GM19023 (cell line): ENCODE measurements around the gene METTL21C.

Experiments
- ATAC-seq: cut with Tn5 transposase; IDR thresholded peaks from one replicate; pipeline ENCODE4 v1.9.1; 2021; ENCODE audit warnings: mild to moderate bottlenecking, moderate library complexity; ENCODE audit not compliant: unreplicated experiment

METTL21C gene

GRCh38 chr13:102694937-102695336 lies at the start of gene METTL21C:
METTL21C (minus strand) TSS chr13:102695044; CDS start chr13:102694498, 546 bp downstream.
- ATAC-seq, result no peak

- ATAC-seq, result no peak
These were observed 47.7 kb upstream of the METTL21C start for GRCh38 chr13:102742506-102742905.

GRCh38 chr13:102742101-102742500 lies 47.3 kb upstream of the METTL21C start:
- no peak for ATAC-seq

GRCh38 chr13:102729560-102730270 lies 34.9 kb upstream of the METTL21C start:
- ATAC-seq, result no peak

GRCh38 chr13:102726430-102726829 lies 31.6 kb upstream of the METTL21C start:
- no peak for ATAC-seq

GRCh38 chr13:102724923-102725322 lies 30.1 kb upstream of the METTL21C start:
- no peak for ATAC-seq

- no peak for ATAC-seq
These were observed 27.0 kb upstream of the METTL21C start for GRCh38 chr13:102721800-102722231.

- ATAC-seq, result no peak
These were observed 23.9 kb upstream of the METTL21C start for GRCh38 chr13:102718746-102719145.

- no peak for ATAC-seq
These were observed 20.6 kb upstream of the METTL21C start for GRCh38 chr13:102715447-102715846.

GRCh38 chr13:102710261-102710679 lies 15.4 kb upstream of the METTL21C start:
- ATAC-seq, result no peak

GRCh38 chr13:102709536-102709935 lies 14.7 kb upstream of the METTL21C start:
- no peak for ATAC-seq

GRCh38 chr13:102708991-102709390 lies 14.1 kb upstream of the METTL21C start:
- ATAC-seq, result no peak

GRCh38 chr13:102708211-102708610 lies 13.4 kb upstream of the METTL21C start:
- no peak for ATAC-seq

- no peak for ATAC-seq
These were observed 12.6 kb upstream of the METTL21C start for GRCh38 chr13:102707467-102707866.

- no peak for ATAC-seq
These were observed 9.6 kb upstream of the METTL21C start for GRCh38 chr13:102704238-102705058.

- ATAC-seq, result no peak
These were observed 8.8 kb upstream of the METTL21C start for GRCh38 chr13:102703726-102704035.

GRCh38 chr13:102702965-102703725 lies 8.3 kb upstream of the METTL21C start:
- ATAC-seq, result no peak

GRCh38 chr13:102701331-102701730 lies 6.5 kb upstream of the METTL21C start:
- no peak for ATAC-seq

- ATAC-seq, result no peak
These were observed 5.5 kb upstream of the METTL21C start for GRCh38 chr13:102700088-102701031.

GRCh38 chr13:102699504-102699903 lies 4.7 kb upstream of the METTL21C start:
- no peak for ATAC-seq

- no peak for ATAC-seq
These were observed 3.8 kb upstream of the METTL21C start for GRCh38 chr13:102698649-102698980.
